OCI-LY7 (cell line): ENCODE results near the gene ANKRD44. TPM values are rescaled to one million over a fixed set of nuclear protein-coding genes. Genes with fewer than 3 reads are reported as not detected.
"Not testable (repeated sequence)": the region's sequence is repeated elsewhere in the genome, so short reads cannot be mapped to it uniquely, and the experiment has no call there.

Source experiments
- BruUV-seq: library from RNA; stranded (reverse); fragments of 400-500 nt; replicated peaks from 2 replicates; lab custom pipeline; 2021; lab: Mats Ljungman, UMichigan
- CTCF ChIA-PET: fragments of 300-600 bp; sonication (Branson Sonifier 250); formaldehyde crosslinking; loops from one replicate; lab custom pipeline; 2022; ENCODE audit warnings: antibody characterized with exemption; ENCODE audit not compliant: unreplicated experiment; lab: Charles Lee
- POLR2A ChIA-PET: fragments of 300-600 bp; sonication (Branson Sonifier 250); formaldehyde crosslinking; loops from one replicate; lab custom pipeline; 2022; ENCODE audit warnings: antibody characterized with exemption; lab: Charles Lee
- DNase-seq: peaks from one replicate; pipeline ENCODE4 v3.0.0-alpha.2; 2015; ENCODE audit warnings: low spot score
- H2AFZ ChIP-seq: fragments of 200-600 bp; sonication (generic), shearing (Covaris generic); 2 replicates; pipeline ENCODE4 v1.6.1; 2014; ENCODE audit warnings: mild to moderate bottlenecking, antibody characterized with exemption, low read length, moderate library complexity
- H3K27ac ChIP-seq: fragments of 200-600 bp; sonication (generic); 2 replicates; pipeline ENCODE4 v1.5.1; 2014; ENCODE audit warnings: mixed run types, low read depth, mild to moderate bottlenecking, moderate library complexity, low read length, inconsistent platforms; ENCODE audit not compliant: poor library complexity, severe bottlenecking
- H3K36me3 ChIP-seq: fragments of 200-600 bp; sonication (generic); 2 replicates; pipeline ENCODE4 v1.6.1; 2014; ENCODE audit warnings: mild to moderate bottlenecking, antibody characterized with exemption, low read length, moderate library complexity, mixed read lengths; ENCODE audit not compliant: insufficient read depth
- H3K4me1 ChIP-seq: fragments of 200-600 bp; sonication (generic); 2 replicates; pipeline ENCODE4 v1.5.1; 2014; ENCODE audit warnings: mild to moderate bottlenecking, low read length; ENCODE audit not compliant: insufficient read depth, poor library complexity, severe bottlenecking
- H3K4me2 ChIP-seq: fragments of 200-600 bp; sonication (generic); 2 replicates; pipeline ENCODE4 v1.6.1; 2014; ENCODE audit warnings: mild to moderate bottlenecking, low read length
- H3K4me3 ChIP-seq: fragments of 200-600 bp; sonication (generic); 2 replicates; pipeline ENCODE4 v1.5.1; 2014; ENCODE audit warnings: mild to moderate bottlenecking, low read depth, low read length; ENCODE audit not compliant: poor library complexity, severe bottlenecking
- H3K79me2 ChIP-seq: fragments of 200-600 bp; sonication (generic); 2 replicates; pipeline ENCODE4 v1.6.1; 2016; ENCODE audit warnings: low read depth, mild to moderate bottlenecking, low read length, moderate library complexity, mixed read lengths; ENCODE audit not compliant: insufficient read depth
- H3K9me2 ChIP-seq: fragments of 200-600 bp; sonication (generic); 2 replicates; pipeline ENCODE4 v1.6.1; 2016; ENCODE audit warnings: mild to moderate bottlenecking, low read length, mixed read lengths; ENCODE audit not compliant: insufficient read depth
- H3K9me3 ChIP-seq: fragments of 200-600 bp; sonication (generic); 2 replicates; pipeline ENCODE4 v1.6.1; 2014; ENCODE audit warnings: mild to moderate bottlenecking, mixed run types, low read length, mixed read lengths
- H4K20me1 ChIP-seq: fragments of 200-600 bp; sonication (generic); 2 replicates; pipeline ENCODE4 v1.6.1; 2014; ENCODE audit warnings: mild to moderate bottlenecking, antibody characterized with exemption, low read length, moderate library complexity, mixed read lengths; ENCODE audit not compliant: insufficient read depth
- EZH2phosphoT487 ChIP-seq: fragments of 200-600 bp; sonication (generic); IDR thresholded peaks from 2 replicates; pipeline ENCODE4 v1.6.1; 2018; ENCODE audit warnings: low read depth, borderline replicate concordance, mild to moderate bottlenecking, mixed run types, antibody characterized with exemption, low read length, moderate library complexity, mixed read lengths
- intact Hi-C: fragments of 100-400 bp; cut with micrococcal nuclease; formaldehyde crosslinking; loops from one replicate; pipeline ENCODE4 v1.10.0; 2022; ENCODE audit not compliant: unreplicated experiment
- total RNA-seq, 2 experiments: library from RNA; depleted of rRNA in 1 of 2; stranded (reverse); fragments of >200 nt in 1 of 2; shearing (Covaris generic) in 1 of 2; gene quantifications; 2 replicates each; pipeline ENCODE4 v1.2.3, GENCODE V29; 2014 to 2022
- TF ChIP-seq, protein P1 (sequence below): fragments of 200-600 bp; sonication (generic); conservative IDR thresholded peaks from 2 replicates; pipeline ENCODE4 v1.5.1; 2014; ENCODE audit warnings: mild to moderate bottlenecking, antibody characterized with exemption, low read length, moderate library complexity, mixed read lengths

Gene ANKRD44
- total RNA-seq, 2 experiments from 2014 or later = 69.4 to 73.7 TPM

DNA sequence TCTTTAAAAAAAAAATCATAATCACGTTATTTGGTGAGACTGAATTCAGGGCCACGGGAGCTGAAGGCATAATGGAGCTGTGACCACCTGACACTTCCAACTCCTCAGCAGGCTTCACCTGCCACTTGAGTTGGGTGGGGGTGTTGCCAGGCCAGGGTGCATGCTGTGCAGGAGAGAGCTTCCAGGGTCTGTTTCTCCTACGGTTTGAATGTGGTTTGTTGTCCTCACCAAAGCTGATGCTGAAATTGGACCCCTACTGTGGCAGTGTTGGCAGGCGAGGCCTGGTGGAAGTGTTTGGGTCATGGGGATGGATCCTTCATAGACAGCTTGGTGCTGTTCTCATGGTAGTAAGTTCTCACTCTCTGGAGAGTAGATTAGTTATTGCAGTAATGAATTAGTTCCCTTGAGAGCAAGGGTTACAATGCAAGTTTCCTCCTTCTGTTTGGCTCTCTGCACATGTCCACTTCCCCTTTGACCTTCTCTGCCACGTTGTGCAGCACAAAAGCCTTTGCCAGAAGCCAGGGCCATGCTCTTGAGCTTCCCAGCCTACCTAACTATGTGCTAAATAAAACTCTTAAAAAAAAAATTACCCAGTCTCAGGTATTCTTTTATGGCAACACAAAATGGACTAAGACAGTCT is 38.3 kb upstream of the ANKRD44 start:
- H3K9me3 ChIP-seq = no peaks in the 10 kb centered on the region
- H3K9me2 ChIP-seq = no peaks in the 10 kb centered on the region
- intact Hi-C loops = no loop called here
- H3K4me2 ChIP-seq = no peak overlapping the region
- H3K4me3 ChIP-seq = no peak overlapping the region
- ChIA-PET POLR2A (no interaction called here), CTCF (no interaction called here)
- no TSS peak for BruUV-seq
- no peaks in the 10 kb centered on the region for H4K20me1 ChIP-seq
- no peaks in the 10 kb centered on the region for H3K79me2 ChIP-seq
- H3K36me3 ChIP-seq = no peaks in the 10 kb centered on the region
- H3K27ac ChIP-seq = no peak overlapping the region
- no peak for DNase-seq
- no peak for TF ChIP-seq EZH2phosphoT487
- TF ChIP-seq, protein P1, sequence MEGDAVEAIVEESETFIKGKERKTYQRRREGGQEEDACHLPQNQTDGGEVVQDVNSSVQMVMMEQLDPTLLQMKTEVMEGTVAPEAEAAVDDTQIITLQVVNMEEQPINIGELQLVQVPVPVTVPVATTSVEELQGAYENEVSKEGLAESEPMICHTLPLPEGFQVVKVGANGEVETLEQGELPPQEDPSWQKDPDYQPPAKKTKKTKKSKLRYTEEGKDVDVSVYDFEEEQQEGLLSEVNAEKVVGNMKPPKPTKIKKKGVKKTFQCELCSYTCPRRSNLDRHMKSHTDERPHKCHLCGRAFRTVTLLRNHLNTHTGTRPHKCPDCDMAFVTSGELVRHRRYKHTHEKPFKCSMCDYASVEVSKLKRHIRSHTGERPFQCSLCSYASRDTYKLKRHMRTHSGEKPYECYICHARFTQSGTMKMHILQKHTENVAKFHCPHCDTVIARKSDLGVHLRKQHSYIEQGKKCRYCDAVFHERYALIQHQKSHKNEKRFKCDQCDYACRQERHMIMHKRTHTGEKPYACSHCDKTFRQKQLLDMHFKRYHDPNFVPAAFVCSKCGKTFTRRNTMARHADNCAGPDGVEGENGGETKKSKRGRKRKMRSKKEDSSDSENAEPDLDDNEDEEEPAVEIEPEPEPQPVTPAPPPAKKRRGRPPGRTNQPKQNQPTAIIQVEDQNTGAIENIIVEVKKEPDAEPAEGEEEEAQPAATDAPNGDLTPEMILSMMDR = no peak
- no peak overlapping the region for H2AFZ ChIP-seq
- H3K4me1 ChIP-seq = no peaks in the 10 kb centered on the region

DNA sequence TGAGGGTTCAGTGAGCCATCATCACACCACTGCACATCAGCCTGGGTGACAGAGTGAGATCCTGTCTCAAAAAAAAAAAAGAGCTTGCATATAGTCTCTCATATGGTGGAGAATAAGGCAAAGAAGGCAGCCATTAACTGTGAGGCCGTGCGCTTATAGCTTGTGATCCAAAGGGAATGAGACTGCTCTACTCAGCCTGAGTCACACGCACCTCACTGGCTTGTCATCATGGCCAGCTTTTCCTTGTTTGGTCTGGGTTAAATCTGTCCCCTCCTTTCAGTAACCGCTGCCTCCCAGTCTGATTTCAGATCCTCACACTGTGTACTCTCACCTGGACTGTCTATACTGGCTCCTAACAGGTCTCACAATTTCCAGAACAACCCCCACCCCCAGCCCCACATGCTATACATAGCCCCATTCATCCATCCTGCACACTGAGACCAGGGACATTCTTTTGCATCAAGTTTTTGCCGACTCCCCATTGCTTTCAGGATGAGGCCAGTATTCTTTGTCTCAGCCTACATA is 35.3 kb upstream of the ANKRD44 start:
- no peaks in the 10 kb centered on the region for H3K36me3 ChIP-seq
- no peaks in the 10 kb centered on the region for H3K9me3 ChIP-seq
- intact Hi-C loops = no loop called here
- CTCF ChIA-PET = no interaction called here
- H3K4me2 ChIP-seq = no peak overlapping the region
- no peaks in the 10 kb centered on the region for H4K20me1 ChIP-seq
- no peak overlapping the region for H3K4me3 ChIP-seq
- H3K79me2 ChIP-seq = no peaks in the 10 kb centered on the region
- POLR2A ChIA-PET = interaction anchor here (0.7 to 1.6 kb wide), 8 partner anchors 8 to 175 kb away, joined by 3 to 9 read pairs (median 4); no protein-coding TSS in a partner anchor
- H2AFZ ChIP-seq = no peak overlapping the region
- DNase-seq = no peak
- no peak for TF ChIP-seq EZH2phosphoT487
- TF ChIP-seq, protein P1 = no peak
- BruUV-seq = no TSS peak
- H3K27ac ChIP-seq = no peak overlapping the region
- no peaks in the 10 kb centered on the region for H3K4me1 ChIP-seq
- no peaks in the 10 kb centered on the region for H3K9me2 ChIP-seq

DNA sequence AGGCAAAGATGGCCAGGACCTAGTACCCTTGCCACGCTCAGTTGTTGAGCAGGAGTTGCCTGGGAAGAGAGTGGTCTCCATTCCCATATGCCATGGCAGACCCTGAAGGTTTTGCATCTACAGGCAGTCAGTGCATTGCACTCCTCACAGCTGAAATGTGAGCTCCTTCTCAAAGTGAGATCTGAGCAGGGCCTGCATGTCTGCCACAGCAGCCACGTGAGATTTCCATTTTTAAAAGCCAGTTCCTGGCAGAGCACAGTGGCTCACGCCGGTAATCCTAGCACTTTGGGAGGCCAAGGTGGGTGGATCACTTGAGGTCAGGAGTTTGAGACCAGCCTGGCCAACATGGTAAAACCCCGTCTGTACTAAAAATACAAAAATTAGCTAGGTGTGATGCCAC is 33.4 kb upstream of the ANKRD44 start:
- DNase-seq = not testable (repeated sequence)

More for the DNA sequence above, 33.4 kb upstream of the ANKRD44 start:
- H3K4me3 ChIP-seq, BruUV-seq, H3K9me3 ChIP-seq, H2AFZ ChIP-seq, intact Hi-C loops, H3K79me2 ChIP-seq, CTCF ChIA-PET, H3K9me2 ChIP-seq, H4K20me1 ChIP-seq, H3K36me3 ChIP-seq, H3K27ac ChIP-seq, H3K4me2 ChIP-seq, H3K4me1 ChIP-seq: not testable (repeated sequence)
- POLR2A ChIA-PET = interaction anchor here (1.0 kb wide), 1 partner anchor 158 kb away, joined by 3 read pairs; no protein-coding TSS in a partner anchor
